Ovary (tissue), 3 donors: ENCODE data around the gene ATOH7.

Experiments
- POLR2A ChIP-seq: fragments of 450-650 bp; IDR thresholded peaks from one replicate; pipeline ENCODE4 v1.6.1; 2017; ENCODE audit warnings: antibody characterized with exemption, mild to moderate bottlenecking, moderate library complexity
- TF ChIP-seq, protein P1 (sequence below), 3 donors: fragments of 450-650 bp in 2 of 3; fragments of 200-600 bp in 1 of 3; IDR thresholded peaks; one replicate each; pipeline versions ENCODE4 v1.5.1 to v1.8.0; 2016 to 2022; ENCODE audit warnings: antibody characterized with exemption in 3 of 3, mild to moderate bottlenecking in 1 of 3
- donor health status: DM: no; HTN: no; CAD: no.

DNA sequence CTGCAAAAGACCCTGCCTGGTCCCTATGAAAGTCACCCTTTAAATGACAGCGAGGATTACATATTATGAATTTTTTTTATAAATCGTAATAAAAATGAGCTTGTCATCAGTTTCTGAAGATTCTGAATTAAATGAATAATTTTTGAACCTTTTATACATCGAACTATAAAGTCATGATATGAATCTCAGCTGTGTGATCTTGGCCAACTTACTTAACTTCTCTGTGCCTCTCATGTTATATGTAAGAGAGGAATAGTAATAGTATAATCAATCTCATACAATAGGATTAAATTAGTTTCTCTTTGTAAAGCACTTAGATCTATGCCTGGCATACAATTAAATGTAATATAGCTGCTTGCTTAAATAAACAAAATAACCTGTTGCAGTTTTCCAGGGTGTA is 5.3 kb upstream of the ATOH7 start:
- TF ChIP-seq, protein P1, sequence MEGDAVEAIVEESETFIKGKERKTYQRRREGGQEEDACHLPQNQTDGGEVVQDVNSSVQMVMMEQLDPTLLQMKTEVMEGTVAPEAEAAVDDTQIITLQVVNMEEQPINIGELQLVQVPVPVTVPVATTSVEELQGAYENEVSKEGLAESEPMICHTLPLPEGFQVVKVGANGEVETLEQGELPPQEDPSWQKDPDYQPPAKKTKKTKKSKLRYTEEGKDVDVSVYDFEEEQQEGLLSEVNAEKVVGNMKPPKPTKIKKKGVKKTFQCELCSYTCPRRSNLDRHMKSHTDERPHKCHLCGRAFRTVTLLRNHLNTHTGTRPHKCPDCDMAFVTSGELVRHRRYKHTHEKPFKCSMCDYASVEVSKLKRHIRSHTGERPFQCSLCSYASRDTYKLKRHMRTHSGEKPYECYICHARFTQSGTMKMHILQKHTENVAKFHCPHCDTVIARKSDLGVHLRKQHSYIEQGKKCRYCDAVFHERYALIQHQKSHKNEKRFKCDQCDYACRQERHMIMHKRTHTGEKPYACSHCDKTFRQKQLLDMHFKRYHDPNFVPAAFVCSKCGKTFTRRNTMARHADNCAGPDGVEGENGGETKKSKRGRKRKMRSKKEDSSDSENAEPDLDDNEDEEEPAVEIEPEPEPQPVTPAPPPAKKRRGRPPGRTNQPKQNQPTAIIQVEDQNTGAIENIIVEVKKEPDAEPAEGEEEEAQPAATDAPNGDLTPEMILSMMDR (IDR thresholded peaks at IDR 0.05) = no peak
- no peak for TF ChIP-seq POLR2A
